Thyroid gland (tissue), 4 donors: ENCODE data around the gene MIDN. TPM values are rescaled to one million over a fixed set of nuclear protein-coding genes. Genes with fewer than 3 reads are reported as not detected.

Experiments
- DNase-seq, 2 donors: peaks; one replicate each; pipeline ENCODE4 v3.0.0-alpha.2; 2019
- H3K27ac ChIP-seq, 3 donors: fragments of 200-600 bp; sonication (generic); 1 replicate in 2 of 3; 2 replicates in 1 of 3; pipeline ENCODE4 v1.5.1; 2016 to 2019; ENCODE audit warnings: mild to moderate bottlenecking in 1 of 3, moderate library complexity in 1 of 3
- H3K27me3 ChIP-seq: fragments of 200-600 bp; sonication (generic); one replicate; pipeline ENCODE4 v1.5.1; 2019
- H3K36me3 ChIP-seq, 2 donors: fragments of 200-600 bp; sonication (generic); one replicate each; pipeline ENCODE4 v1.5.1; 2016 to 2019
- H3K4me1 ChIP-seq, 2 donors: fragments of 200-600 bp; sonication (generic); one replicate each; pipeline ENCODE4 v1.5.1; 2017 to 2019
- H3K4me3 ChIP-seq, 3 donors: fragments of 200-600 bp; sonication (generic); replicated peaks in 1 of 3; 1 replicate in 2 of 3; 2 replicates in 1 of 3; pipeline ENCODE4 v1.5.1; 2016; ENCODE audit warnings: mild to moderate bottlenecking in 1 of 3
- H3K9me3 ChIP-seq: fragments of 200-600 bp; sonication (generic); one replicate; pipeline ENCODE4 v1.5.1; 2017
- POLR2A ChIP-seq, 2 donors: fragments of 450-650 bp; IDR thresholded peaks; one replicate each; pipeline ENCODE4 v1.6.1; 2017; ENCODE audit warnings: antibody characterized with exemption in 2 of 2, mild to moderate bottlenecking in 2 of 2, moderate library complexity in 1 of 2
- WGBS, 2 donors: methylation state at CpG; one replicate each; pipeline ENCODE4 v1.1.5; 2017; 5-methylcytosine and 5-hydroxymethylcytosine counted together
- intact Hi-C: fragments of 100-400 bp; cut with DNase I; formaldehyde crosslinking; loops from one replicate; pipeline ENCODE4 v1.15.1; 2023
- total RNA-seq, 4 donors: library from RNA; depleted of rRNA; stranded (reverse); fragments of >200 nt; gene quantifications; one replicate each; pipeline ENCODE4 v1.2.3, GENCODE V29; 2016
- TF ChIP-seq, protein P1 (sequence below), 6 experiments: fragments of 200-600 bp in 3 of 6; fragments of 450-650 bp in 3 of 6; sonication (generic) in 3 of 6; IDR thresholded peaks; one replicate each; pipeline ENCODE4 v1.5.1; 2016 to 2019; ENCODE audit warnings: antibody characterized with exemption in 6 of 6, mild to moderate bottlenecking in 2 of 6, inconsistent platforms in 1 of 6, moderate library complexity in 1 of 6

Gene MIDN
- total RNA-seq, 4 donors from 2014 or later, result 16.2 to 89.2 (median 17.9) TPM

DNA sequence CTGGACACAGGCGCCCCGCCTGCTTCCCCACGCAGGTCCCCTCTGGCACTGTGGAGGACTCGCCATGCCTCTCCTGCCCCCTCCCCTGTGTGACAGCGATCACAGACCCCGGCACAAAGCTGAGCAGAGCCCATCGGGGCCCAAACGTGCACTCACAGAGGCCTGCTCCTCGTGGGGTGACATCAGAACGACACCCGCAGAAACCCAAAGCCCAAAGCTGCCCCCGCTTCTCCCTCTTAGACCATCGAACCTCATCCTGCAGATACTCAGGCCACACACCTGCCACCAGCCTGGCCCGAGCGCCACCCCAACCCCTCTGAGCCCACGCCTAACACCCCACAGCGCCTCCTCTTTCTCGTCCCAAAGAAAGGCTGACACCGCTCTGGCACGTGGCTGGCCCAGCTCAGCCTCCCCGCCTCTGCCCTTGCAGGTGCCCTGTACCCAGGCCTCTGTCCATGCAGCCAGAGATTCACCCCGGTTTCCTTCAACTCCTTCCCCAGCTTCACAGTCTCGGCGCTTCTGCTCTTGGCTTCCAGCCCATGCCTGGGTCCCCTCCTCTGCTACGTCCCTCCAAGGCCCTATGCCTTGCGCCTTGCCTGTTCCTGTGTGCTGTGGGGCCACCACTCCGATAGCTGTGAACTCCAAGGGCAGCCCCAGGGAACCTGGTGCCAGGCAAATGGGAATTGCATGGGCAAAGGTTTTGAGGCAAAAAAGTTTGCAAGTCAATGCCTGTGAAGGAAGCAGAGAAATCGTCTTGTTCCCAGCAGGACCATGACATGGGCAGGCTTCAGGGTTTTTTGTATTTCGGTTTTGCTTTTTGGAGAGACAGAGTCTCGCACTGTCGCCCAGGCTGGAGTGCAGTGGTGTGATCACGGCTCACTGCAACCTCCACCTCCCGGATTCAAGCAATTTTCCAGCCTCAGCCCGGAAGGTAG, 9.7 kb upstream of the MIDN start:
- Histone ChIP-seq H3K36me3 (no peaks in the 10 kb centered on the region), H3K9me3 (no peaks in the 10 kb centered on the region), H3K4me3 (peak overlapping the region in 1 of 3 donors; percentile 21), H3K27ac (peak overlapping the region in 2 of 3 donors; percentile 90 to 94), H3K4me1 (peaks cover 31 to 48% of the 10 kb centered on the region in 2 donors), H3K27me3 (no peaks in the 10 kb centered on the region)
- no peak for TF ChIP-seq POLR2A (IDR thresholded peaks at IDR 0.05)
- TF ChIP-seq, protein P1, sequence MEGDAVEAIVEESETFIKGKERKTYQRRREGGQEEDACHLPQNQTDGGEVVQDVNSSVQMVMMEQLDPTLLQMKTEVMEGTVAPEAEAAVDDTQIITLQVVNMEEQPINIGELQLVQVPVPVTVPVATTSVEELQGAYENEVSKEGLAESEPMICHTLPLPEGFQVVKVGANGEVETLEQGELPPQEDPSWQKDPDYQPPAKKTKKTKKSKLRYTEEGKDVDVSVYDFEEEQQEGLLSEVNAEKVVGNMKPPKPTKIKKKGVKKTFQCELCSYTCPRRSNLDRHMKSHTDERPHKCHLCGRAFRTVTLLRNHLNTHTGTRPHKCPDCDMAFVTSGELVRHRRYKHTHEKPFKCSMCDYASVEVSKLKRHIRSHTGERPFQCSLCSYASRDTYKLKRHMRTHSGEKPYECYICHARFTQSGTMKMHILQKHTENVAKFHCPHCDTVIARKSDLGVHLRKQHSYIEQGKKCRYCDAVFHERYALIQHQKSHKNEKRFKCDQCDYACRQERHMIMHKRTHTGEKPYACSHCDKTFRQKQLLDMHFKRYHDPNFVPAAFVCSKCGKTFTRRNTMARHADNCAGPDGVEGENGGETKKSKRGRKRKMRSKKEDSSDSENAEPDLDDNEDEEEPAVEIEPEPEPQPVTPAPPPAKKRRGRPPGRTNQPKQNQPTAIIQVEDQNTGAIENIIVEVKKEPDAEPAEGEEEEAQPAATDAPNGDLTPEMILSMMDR (IDR thresholded peaks at IDR 0.05), result no peak
- intact Hi-C loops, result loop anchor here (10.0 kb wide), 1 partner anchor 314 kb away; the partner anchor contains the start of gene ARID3A
- 69 to 74% methylated on average over 30 to 34 of the region's 34 CpGs for WGBS, 2 donors
- no peak for DNase-seq

DNA sequence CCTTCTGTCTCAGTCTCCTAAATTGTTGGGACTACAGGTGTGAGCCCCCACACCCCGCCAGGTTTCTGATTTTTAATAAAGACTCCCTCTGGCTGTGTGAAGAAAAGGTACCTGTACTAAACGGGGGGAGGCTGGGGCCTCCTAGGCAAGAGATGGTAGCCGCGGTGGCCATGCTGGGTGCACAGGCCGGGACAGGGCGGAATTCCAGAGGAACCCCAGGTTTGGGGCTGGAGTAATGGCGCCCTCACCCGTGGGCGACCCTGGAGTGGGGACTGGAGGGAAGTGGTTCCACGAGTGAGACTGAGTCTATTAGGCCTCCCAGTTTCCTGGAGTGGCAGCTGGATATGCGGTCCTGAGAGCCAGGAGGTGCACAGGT, 9.0 kb upstream of the MIDN start:
- Histone ChIP-seq H3K4me3 (no peak overlapping the region), H3K4me1 (peaks cover 37 to 56% of the 10 kb centered on the region in 2 donors), H3K27ac (peak overlapping the region in 2 of 3 donors; percentile 90 to 94), H3K36me3 (no peaks in the 10 kb centered on the region), H3K27me3 (no peaks in the 10 kb centered on the region), H3K9me3 (no peaks in the 10 kb centered on the region)
- TF ChIP-seq, protein P1 (IDR thresholded peaks at IDR 0.05), result no peak
- TF ChIP-seq POLR2A (IDR thresholded peaks at IDR 0.05), result no peak
- intact Hi-C loops, result loop anchor here (10.0 kb wide), 1 partner anchor 315 kb away; the partner anchor contains the start of gene ARID3A
- WGBS, 2 donors, result 83% methylated on average over 11 of the region's 11 CpGs
- DNase-seq, result no peak

DNA sequence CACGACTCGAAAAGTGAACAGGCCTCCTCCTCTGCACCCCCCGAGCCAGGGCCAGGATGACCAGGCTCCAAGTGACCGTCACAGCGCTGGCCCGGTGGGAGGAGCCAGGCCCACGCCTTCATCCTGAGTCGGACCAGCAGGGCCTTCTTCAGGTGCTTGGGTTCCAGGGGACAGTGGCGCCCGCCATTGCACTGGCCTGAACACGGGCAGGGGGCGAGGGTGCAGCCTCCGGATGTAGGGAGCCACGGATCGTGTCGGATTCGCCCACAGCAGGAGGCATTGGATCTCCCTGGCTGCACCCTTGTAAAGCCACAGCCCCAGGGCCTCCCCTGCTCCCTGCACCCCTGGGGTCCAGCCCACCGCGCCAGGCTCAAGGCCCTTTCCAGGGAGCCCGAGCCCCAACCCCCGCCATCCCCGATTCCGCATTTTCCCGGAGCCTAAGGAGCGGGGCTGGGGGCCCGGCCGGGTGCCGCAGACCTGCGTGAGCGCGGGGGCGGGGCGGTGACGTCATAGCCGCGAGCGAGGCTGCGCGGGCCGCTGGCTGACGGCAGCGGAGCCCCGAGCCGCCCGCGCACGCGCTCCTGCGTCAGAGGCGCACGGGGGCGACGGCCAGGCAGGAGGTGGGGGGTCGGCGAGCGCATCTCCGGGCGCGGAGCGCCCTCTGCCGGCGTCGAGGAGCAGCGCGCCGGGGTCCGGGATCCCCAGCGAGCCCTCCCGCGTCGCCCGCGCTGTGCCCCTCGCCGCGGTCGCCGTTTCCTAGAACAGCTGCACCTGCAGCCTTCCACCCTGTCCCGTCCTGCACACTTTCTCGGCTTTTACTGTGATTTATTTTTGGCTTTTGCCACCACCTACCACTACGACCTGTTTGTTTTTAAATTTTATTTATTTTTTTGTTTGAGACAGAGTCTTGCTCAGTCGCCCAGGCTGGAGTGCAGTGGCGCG, 8.3 kb upstream of the MIDN start:
- H3K4me3 ChIP-seq, result peak overlapping the region in 1 of 3 donors; percentile 23
- H3K9me3 ChIP-seq, result no peaks in the 10 kb centered on the region
- H3K36me3 ChIP-seq, result no peaks in the 10 kb centered on the region
- intact Hi-C loops, result loop anchor here (10.0 kb wide), 1 partner anchor 315 kb away; the partner anchor contains the start of gene ARID3A
- peak overlapping the region; percentile 90 to 94 (median 90) for H3K27ac ChIP-seq
- peak in 1 of 2 donors; percentile 48 for TF ChIP-seq POLR2A (IDR thresholded peaks at IDR 0.05)
- TF ChIP-seq, protein P1 (IDR thresholded peaks at IDR 0.05), result peak; percentile 35 to 98 (median 92)
- peaks cover 43 to 62% of the 10 kb centered on the region in 2 donors for H3K4me1 ChIP-seq
- no peaks in the 10 kb centered on the region for H3K27me3 ChIP-seq
- DNase-seq, result peak; percentile 87 to 89
- 1 to 11% methylated on average over 21 to 27 of the region's 84 CpGs for WGBS, 2 donors

DNA sequence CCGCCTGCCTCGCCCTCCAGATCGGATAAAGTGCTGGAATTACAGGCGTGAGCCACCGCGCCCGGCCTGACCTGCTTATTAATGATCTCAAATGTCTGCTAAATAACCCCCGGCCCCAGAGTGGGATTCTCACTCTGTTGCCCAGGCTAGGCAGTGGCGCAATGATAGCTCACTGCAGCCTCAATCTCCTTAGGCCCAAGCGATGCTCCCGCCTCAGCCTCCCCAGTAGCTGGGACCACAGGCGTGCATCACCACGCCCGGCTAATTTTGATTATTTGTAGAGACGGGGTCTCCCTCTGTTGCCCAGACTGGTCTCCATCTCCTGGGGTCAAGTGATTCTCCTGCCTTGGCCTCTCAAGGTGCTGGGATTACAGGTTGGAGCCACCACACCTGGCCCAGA, 7.5 kb upstream of the MIDN start:
- H3K9me3 ChIP-seq, result no peaks in the 10 kb centered on the region
- intact Hi-C loops, result no loop called here
- TF ChIP-seq, protein P1 (IDR thresholded peaks at IDR 0.05), result no peak
- no peak for TF ChIP-seq POLR2A (IDR thresholded peaks at IDR 0.05)
- peaks cover 51 to 71% of the 10 kb centered on the region in 2 donors for H3K4me1 ChIP-seq
- DNase-seq, result peak in 1 of 2 donors; percentile 23
- no peaks in the 10 kb centered on the region for H3K27me3 ChIP-seq
- no peak overlapping the region for H3K4me3 ChIP-seq
- no peaks in the 10 kb centered on the region for H3K36me3 ChIP-seq
- 61 to 63% methylated on average over 3 to 15 of the region's 15 CpGs for WGBS, 2 donors
- H3K27ac ChIP-seq, result peak overlapping the region; percentile 90 to 94 (median 90)
